ENCODE data around the gene CLEC17A.

CLEC17A gene

GRCh38 chr19:14559916-14560775 lies 22.7 kb upstream of the CLEC17A start:
- 84% methylated on average over 27 of the region's 28 CpGs for WGBS
- peak overlapping the region; percentile 52 for H4K8ac ChIP-seq (ENCODE audit: low read length)
- no peak overlapping the region for H2BK120ac ChIP-seq (ENCODE audit: low read depth, low read length)
- H3K79me1 ChIP-seq (replicated peaks; ENCODE audit: low read length, poor library complexity, severe bottlenecking) = peaks cover 38% of the 10 kb centered on the region
- H3K14ac ChIP-seq (ENCODE audit: low read length in 2 of 2) = peak overlapping the region in 1 of 2 experiments; percentile 35
- peak overlapping the region; percentile 81 for H4K91ac ChIP-seq (ENCODE audit: low read length)
- DNase-seq = no peak
- H3K9me3 ChIP-seq (ENCODE audit: control insufficient read depth, low read length) = no peaks in the 10 kb centered on the region
- no peak overlapping the region for H3K23ac ChIP-seq (ENCODE audit: low read length in 2 of 2)
- no peak overlapping the region for H2BK15ac ChIP-seq (ENCODE audit: low read depth, poor library complexity, severe bottlenecking)
- no peak overlapping the region for H2BK5ac ChIP-seq (ENCODE audit: low read depth, low read length, poor library complexity, severe bottlenecking)
- H3K27me3 ChIP-seq (ENCODE audit: control insufficient read depth in 1 of 2, insufficient read depth in 1 of 2, low read length in 2 of 2) = no peaks in the 10 kb centered on the region
- peak overlapping the region in 1 of 2 experiments; percentile 41 for H3K18ac ChIP-seq (ENCODE audit: low read depth in 1 of 2, low read length in 2 of 2)
- H3K4me1 ChIP-seq (ENCODE audit: control insufficient read depth, insufficient read depth, low read depth, low read length) = peaks cover 59% of the 10 kb centered on the region
- peak overlapping the region; percentile 91 for H2AK5ac ChIP-seq (ENCODE audit: low read length, severe bottlenecking)
- no peak overlapping the region for H3K4me2 ChIP-seq (ENCODE audit: low read length, poor library complexity, severe bottlenecking)
- no peak overlapping the region for H3K4me3 ChIP-seq (ENCODE audit: insufficient read depth in 1 of 2, low read depth in 1 of 2, low read length in 2 of 2)
- H3K27ac ChIP-seq (ENCODE audit: low read length, poor library complexity, severe bottlenecking) = peak overlapping the region; percentile 3
- peak overlapping the region in 1 of 2 experiments; percentile 7 for H3K4ac ChIP-seq (ENCODE audit: low read depth in 1 of 2, low read length in 2 of 2)
- peak overlapping the region; percentile 84 for H3K9ac ChIP-seq (ENCODE audit: low read length)
- no peak overlapping the region for H2BK12ac ChIP-seq (ENCODE audit: low read length in 2 of 2)
- peaks cover 4 to 28% of the 10 kb centered on the region in 2 experiments for H3K36me3 ChIP-seq (ENCODE audit: control insufficient read depth in 1 of 2, insufficient read depth in 2 of 2, low read depth in 1 of 2, low read length in 2 of 2)
- no peak overlapping the region for H2AFZ ChIP-seq (ENCODE audit: low read depth, low read length)

- Histone ChIP-seq H3K4ac (ENCODE audit: low read depth in 1 of 2, low read length in 2 of 2) (peak overlapping the region in 1 of 2 experiments; percentile 7), H3K4me1 (ENCODE audit: control insufficient read depth, insufficient read depth, low read depth, low read length) (peaks cover 61% of the 10 kb centered on the region), H3K4me3 (ENCODE audit: insufficient read depth in 1 of 2, low read depth in 1 of 2, low read length in 2 of 2) (no peak overlapping the region), H4K91ac (ENCODE audit: low read length) (peak overlapping the region; percentile 81), H3K14ac (ENCODE audit: low read length in 2 of 2) (peak overlapping the region in 1 of 2 experiments; percentile 13), H2BK120ac (ENCODE audit: low read depth, low read length) (no peak overlapping the region), H3K9me3 (ENCODE audit: control insufficient read depth, low read length) (no peaks in the 10 kb centered on the region), H4K8ac (ENCODE audit: low read length) (peak overlapping the region; percentile 27), H3K27ac (ENCODE audit: low read length, poor library complexity, severe bottlenecking) (peak overlapping the region; percentile 3), H3K36me3 (ENCODE audit: control insufficient read depth in 1 of 2, insufficient read depth in 2 of 2, low read depth in 1 of 2, low read length in 2 of 2) (peaks cover 9 to 34% of the 10 kb centered on the region in 2 experiments), H3K79me1 (replicated peaks; ENCODE audit: low read length, poor library complexity, severe bottlenecking) (peaks cover 40% of the 10 kb centered on the region), H3K4me2 (ENCODE audit: low read length, poor library complexity, severe bottlenecking) (no peak overlapping the region), H2AFZ (ENCODE audit: low read depth, low read length) (no peak overlapping the region), H2BK5ac (ENCODE audit: low read depth, low read length, poor library complexity, severe bottlenecking) (no peak overlapping the region), H3K27me3 (ENCODE audit: control insufficient read depth in 1 of 2, insufficient read depth in 1 of 2, low read length in 2 of 2) (no peaks in the 10 kb centered on the region), H2AK5ac (ENCODE audit: low read length, severe bottlenecking) (peak overlapping the region; percentile 91), H3K18ac (ENCODE audit: low read depth in 1 of 2, low read length in 2 of 2) (no peak overlapping the region), H3K23ac (ENCODE audit: low read length in 2 of 2) (no peak overlapping the region), H2BK15ac (ENCODE audit: low read depth, poor library complexity, severe bottlenecking) (no peak overlapping the region), H3K9ac (ENCODE audit: low read length) (peak overlapping the region; percentile 84), H2BK12ac (ENCODE audit: low read length in 2 of 2) (no peak overlapping the region)
- 91% methylated on average over 6 of the region's 6 CpGs for WGBS
- DNase-seq = no peak
Measured at GRCh38 chr19:14560776-14561108, 22.1 kb upstream of the CLEC17A start.

GRCh38 chr19:14561249-14561648 lies 21.6 kb upstream of the CLEC17A start:
- peak overlapping the region; percentile 91 for H2AK5ac ChIP-seq (ENCODE audit: low read length, severe bottlenecking)
- no peak for DNase-seq
- no peak overlapping the region for H3K23ac ChIP-seq (ENCODE audit: low read length in 2 of 2)
- H2BK5ac ChIP-seq (ENCODE audit: low read depth, low read length, poor library complexity, severe bottlenecking) = no peak overlapping the region
- H2BK15ac ChIP-seq (ENCODE audit: low read depth, poor library complexity, severe bottlenecking) = no peak overlapping the region
- peak overlapping the region; percentile 71 for H3K27ac ChIP-seq (ENCODE audit: low read length, poor library complexity, severe bottlenecking)
- peaks cover 13 to 39% of the 10 kb centered on the region in 2 experiments for H3K36me3 ChIP-seq (ENCODE audit: control insufficient read depth in 1 of 2, insufficient read depth in 2 of 2, low read depth in 1 of 2, low read length in 2 of 2)
- no peak overlapping the region for H2BK120ac ChIP-seq (ENCODE audit: low read depth, low read length)
- H3K27me3 ChIP-seq (ENCODE audit: control insufficient read depth in 1 of 2, insufficient read depth in 1 of 2, low read length in 2 of 2) = no peaks in the 10 kb centered on the region
- no peaks in the 10 kb centered on the region for H3K9me3 ChIP-seq (ENCODE audit: control insufficient read depth, low read length)
- H2AFZ ChIP-seq (ENCODE audit: low read depth, low read length) = no peak overlapping the region
- 81% methylated on average over 7 of the region's 8 CpGs for WGBS
- no peak overlapping the region for H3K4ac ChIP-seq (ENCODE audit: low read depth in 1 of 2, low read length in 2 of 2)
- no peak overlapping the region for H3K14ac ChIP-seq (ENCODE audit: low read length in 2 of 2)
- peak overlapping the region; percentile 57 for H4K91ac ChIP-seq (ENCODE audit: low read length)
- peak overlapping the region; percentile 16 for H4K8ac ChIP-seq (ENCODE audit: low read length)
- peaks cover 57% of the 10 kb centered on the region for H3K4me1 ChIP-seq (ENCODE audit: control insufficient read depth, insufficient read depth, low read depth, low read length)
- no peak overlapping the region for H2BK12ac ChIP-seq (ENCODE audit: low read length in 2 of 2)
- H3K18ac ChIP-seq (ENCODE audit: low read depth in 1 of 2, low read length in 2 of 2) = peak overlapping the region in 1 of 2 experiments; percentile 8
- H3K79me1 ChIP-seq (replicated peaks; ENCODE audit: low read length, poor library complexity, severe bottlenecking) = peaks cover 43% of the 10 kb centered on the region
- peak overlapping the region; percentile 84 for H3K9ac ChIP-seq (ENCODE audit: low read length)
- no peak overlapping the region for H3K4me3 ChIP-seq (ENCODE audit: insufficient read depth in 1 of 2, low read depth in 1 of 2, low read length in 2 of 2)
- no peak overlapping the region for H3K4me2 ChIP-seq (ENCODE audit: low read length, poor library complexity, severe bottlenecking)

GRCh38 chr19:14561847-14562351 lies 21.0 kb upstream of the CLEC17A start:
- Histone ChIP-seq H3K4me2 (ENCODE audit: low read length, poor library complexity, severe bottlenecking) (no peak overlapping the region), H3K27ac (ENCODE audit: low read length, poor library complexity, severe bottlenecking) (peak overlapping the region; percentile 71), H3K27me3 (ENCODE audit: control insufficient read depth in 1 of 2, insufficient read depth in 1 of 2, low read length in 2 of 2) (no peaks in the 10 kb centered on the region), H2AK5ac (ENCODE audit: low read length, severe bottlenecking) (peak overlapping the region; percentile 81), H3K9ac (ENCODE audit: low read length) (peak overlapping the region; percentile 84), H3K79me1 (replicated peaks; ENCODE audit: low read length, poor library complexity, severe bottlenecking) (peaks cover 42% of the 10 kb centered on the region), H2AFZ (ENCODE audit: low read depth, low read length) (no peak overlapping the region), H3K14ac (ENCODE audit: low read length in 2 of 2) (no peak overlapping the region), H3K18ac (ENCODE audit: low read depth in 1 of 2, low read length in 2 of 2) (peak overlapping the region in 1 of 2 experiments; percentile 5), H4K91ac (ENCODE audit: low read length) (peak overlapping the region; percentile 66), H3K4ac (ENCODE audit: low read depth in 1 of 2, low read length in 2 of 2) (peak overlapping the region in 1 of 2 experiments; percentile 75), H4K8ac (ENCODE audit: low read length) (peak overlapping the region; percentile 66), H3K4me1 (ENCODE audit: control insufficient read depth, insufficient read depth, low read depth, low read length) (peaks cover 50% of the 10 kb centered on the region), H2BK120ac (ENCODE audit: low read depth, low read length) (no peak overlapping the region), H3K4me3 (ENCODE audit: insufficient read depth in 1 of 2, low read depth in 1 of 2, low read length in 2 of 2) (no peak overlapping the region), H3K23ac (ENCODE audit: low read length in 2 of 2) (peak overlapping the region in 1 of 2 experiments; percentile 29), H3K9me3 (ENCODE audit: control insufficient read depth, low read length) (no peaks in the 10 kb centered on the region), H3K36me3 (ENCODE audit: control insufficient read depth in 1 of 2, insufficient read depth in 2 of 2, low read depth in 1 of 2, low read length in 2 of 2) (peaks cover 13 to 46% of the 10 kb centered on the region in 2 experiments), H2BK15ac (ENCODE audit: low read depth, poor library complexity, severe bottlenecking) (no peak overlapping the region), H2BK12ac (ENCODE audit: low read length in 2 of 2) (no peak overlapping the region), H2BK5ac (ENCODE audit: low read depth, low read length, poor library complexity, severe bottlenecking) (no peak overlapping the region)
- WGBS = 80% methylated on average over 22 of the region's 22 CpGs
- DNase-seq = peak; percentile 25

Measured in mesenchymal stem cell (in vitro differentiated cells and primary cell).